GM19099 (cell line): ENCODE measurements around the gene LAMB4.

ENCODE experiments used
- POLR2A ChIP-seq: IDR thresholded peaks from 3 replicates; pipeline ENCODE4 v1.6.1; 2011; ENCODE audit warnings: low read depth; ENCODE audit not compliant: insufficient read length; ENCODE audit errors: extremely low read depth

The LAMB4 gene

DNA sequence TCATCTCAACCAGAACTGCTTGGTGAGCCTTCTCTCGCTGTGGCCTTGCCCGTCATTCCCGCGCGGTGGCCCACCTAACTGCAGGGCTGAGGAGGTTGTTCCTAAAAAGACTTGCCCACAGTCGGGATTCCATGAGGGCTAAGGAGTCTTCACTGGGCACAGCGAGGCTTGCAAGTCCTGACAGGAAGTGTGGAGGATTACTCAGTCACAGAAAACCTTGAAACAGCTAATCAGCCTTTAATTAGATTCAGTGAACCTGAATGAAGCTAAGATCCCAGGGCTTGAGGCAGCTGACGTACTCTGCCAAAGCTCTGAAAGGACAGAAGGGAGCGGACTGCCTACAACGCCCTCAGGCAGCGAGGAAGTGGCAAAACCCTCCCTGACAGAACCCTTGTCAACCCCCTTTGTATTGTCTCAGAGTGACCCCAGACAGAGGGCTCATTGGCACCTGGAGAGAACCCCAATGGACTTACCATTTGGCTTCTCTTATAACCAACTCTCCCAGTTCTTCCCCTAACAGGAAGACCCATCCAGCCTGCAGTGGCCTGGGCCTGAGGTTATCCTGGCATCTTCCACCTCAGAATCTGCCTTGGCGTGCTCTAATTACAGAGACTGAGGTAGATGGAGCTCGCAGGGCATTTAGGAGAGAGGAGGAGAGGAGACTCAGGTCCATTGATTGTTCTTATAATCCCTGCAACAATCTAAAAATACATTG lies 2.5 kb upstream of the LAMB4 start:
- no peak for TF ChIP-seq POLR2A

- TF ChIP-seq POLR2A = no peak
Observed at GRCh38 chr7:108129018-108129965, 869 bp downstream of the LAMB4 start.

DNA sequence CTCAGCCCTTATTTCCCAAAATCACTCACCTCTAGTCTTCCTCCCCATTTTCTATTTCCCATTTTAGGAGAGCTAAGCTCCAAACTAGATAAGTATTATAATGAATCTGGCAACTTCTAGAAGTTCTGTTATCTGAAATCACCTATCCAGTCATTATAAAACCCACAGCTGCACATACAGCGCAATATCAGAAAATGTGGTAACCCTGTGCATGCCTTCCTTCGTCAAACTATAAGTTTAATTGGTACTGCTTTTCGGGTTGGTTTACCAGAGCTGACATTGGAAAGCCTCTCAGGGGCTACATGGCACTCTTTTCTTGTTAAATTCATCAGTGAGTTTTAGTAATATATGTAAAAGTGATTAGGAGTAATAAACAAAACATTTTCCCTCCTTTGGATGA lies 1.6 kb downstream of the LAMB4 start:
- no peak for TF ChIP-seq POLR2A

DNA sequence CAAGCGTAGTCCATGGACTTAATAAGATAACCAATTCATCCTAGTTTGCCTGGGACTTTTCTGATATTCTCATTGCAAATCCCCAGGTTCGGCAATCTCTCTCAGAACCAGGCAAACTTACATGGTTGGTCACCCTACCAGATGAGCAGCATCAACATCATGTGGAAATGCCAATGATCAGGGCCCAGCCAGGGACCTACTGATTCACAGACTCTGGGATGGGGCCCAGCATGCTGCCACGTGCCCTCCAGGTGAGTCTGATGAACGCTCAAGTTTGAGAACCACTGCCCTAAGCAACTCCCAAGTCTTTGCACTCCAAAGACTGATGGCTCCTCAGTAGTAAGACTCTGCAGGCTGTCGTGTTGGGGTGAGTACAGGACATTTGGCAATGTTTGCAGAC lies 2.7 kb downstream of the LAMB4 start:
- no peak for TF ChIP-seq POLR2A

DNA sequence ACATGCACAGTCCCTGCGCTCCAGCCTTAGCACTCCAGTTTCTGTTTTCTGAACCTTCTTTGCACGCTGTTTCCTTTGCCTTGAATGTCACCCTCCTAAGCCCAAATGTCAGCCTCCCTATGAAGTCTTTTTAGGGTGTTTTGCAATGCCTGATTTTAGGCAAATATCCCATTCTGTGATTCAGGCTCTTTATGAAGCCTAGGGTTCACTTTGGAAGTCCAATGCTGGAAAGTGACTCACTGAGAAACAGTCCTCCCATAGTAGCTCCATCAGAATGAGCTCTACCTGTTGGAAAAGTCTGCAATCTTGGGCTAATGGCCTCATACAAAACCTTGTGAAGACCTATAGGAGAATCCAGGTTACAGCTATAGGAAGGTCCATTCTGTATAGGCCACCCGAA lies 5.3 kb downstream of the LAMB4 start:
- TF ChIP-seq POLR2A = no peak

DNA sequence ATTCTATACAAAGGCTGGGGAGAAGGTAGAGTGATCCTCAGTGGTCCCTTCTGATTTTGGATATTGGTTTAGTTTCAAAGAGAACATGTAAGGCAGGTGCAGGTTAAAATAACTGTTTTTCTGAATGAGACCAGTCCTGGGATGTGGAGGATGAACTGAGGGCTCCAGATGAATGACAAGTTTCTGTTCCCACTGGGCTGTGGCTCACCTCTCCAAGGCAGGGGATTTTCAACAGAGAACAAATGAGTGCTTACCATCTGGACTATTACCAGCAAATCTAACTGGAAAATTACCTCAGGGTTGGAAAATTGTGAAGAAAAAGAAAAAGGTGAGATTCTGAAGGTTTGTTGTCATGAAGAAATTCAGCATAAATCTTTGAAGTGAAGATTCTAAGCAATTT lies 8.0 kb downstream of the LAMB4 start:
- TF ChIP-seq POLR2A = no peak

GRCh38 chr7:108120933-108121332 lies 9.2 kb downstream of the LAMB4 start:
- TF ChIP-seq POLR2A = no peak

DNA sequence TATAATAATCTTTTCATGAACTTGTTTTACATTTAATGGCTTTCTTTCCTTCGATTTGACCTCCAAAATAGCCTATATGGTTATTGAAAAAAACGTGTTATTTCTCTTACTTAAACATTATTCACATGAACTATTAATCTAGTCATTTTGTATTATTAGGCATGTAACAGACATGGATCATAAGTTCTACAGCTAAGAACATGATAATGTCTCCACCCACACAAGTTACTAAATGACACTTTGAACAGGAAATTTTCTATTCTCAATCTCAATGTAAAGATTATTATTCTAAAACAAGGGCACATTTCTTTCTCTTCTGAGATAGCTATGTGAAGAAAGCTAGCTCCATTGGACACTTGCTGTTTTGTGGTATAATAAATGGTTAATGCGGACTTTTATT lies 10.0 kb downstream of the LAMB4 start:
- no peak for TF ChIP-seq POLR2A

GRCh38 chr7:108118959-108119358 lies 11.2 kb downstream of the LAMB4 start:
- no peak for TF ChIP-seq POLR2A

GRCh38 chr7:108114117-108114841 lies 15.9 kb downstream of the LAMB4 start:
- TF ChIP-seq POLR2A = no peak

DNA sequence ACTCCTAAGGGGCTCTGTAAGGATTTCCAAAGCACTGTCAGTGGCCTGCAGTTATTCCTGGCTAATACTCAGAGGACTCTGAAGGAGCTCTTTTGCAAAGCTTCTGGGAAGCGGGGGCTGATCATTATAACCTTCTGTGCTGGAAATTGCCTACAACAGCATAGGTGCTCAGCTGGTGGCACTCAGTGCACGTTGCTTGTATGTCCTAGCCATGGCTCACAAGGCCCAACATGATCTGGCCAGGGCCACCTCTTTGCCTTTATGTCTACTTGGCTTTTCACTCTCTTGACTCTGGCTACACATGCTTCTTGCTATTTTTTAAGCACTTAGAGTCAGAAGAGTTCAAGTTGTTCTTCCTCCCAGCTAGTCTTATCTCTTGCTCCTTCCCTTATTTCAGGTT lies 17.5 kb downstream of the LAMB4 start:
- TF ChIP-seq POLR2A = no peak

DNA sequence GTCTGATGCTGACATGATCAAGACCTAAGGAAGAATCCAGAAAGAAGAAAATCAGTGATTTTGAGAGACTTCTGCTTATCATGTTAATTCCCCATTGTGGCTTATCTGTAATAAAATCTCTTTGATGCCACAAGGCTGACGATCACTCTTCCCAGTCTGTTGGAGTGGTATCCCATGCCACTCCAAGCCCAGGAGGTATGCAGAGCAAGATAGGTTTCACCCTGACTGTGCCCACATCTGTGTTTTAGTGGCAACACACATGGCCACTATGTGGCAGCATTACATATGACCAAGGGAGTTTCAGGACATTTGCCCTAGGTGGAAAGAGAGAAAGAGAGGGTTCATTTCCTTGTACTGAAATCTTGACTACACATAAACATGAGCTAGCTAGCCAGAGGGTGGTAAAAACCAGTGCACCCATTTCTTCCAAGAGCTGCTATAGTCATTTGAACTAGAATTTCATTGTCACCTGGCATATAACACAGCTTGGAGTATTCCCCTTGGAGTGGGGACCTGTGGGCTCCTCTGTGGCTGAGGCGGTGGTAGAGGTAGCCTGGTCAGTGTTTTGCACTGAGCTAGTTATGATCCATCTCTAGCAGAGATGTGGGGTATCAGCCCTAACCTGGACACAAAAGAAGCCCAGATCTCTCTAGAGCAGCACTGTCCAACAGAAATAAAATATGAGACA lies 20.8 kb downstream of the LAMB4 start:
- TF ChIP-seq POLR2A = no peak

DNA sequence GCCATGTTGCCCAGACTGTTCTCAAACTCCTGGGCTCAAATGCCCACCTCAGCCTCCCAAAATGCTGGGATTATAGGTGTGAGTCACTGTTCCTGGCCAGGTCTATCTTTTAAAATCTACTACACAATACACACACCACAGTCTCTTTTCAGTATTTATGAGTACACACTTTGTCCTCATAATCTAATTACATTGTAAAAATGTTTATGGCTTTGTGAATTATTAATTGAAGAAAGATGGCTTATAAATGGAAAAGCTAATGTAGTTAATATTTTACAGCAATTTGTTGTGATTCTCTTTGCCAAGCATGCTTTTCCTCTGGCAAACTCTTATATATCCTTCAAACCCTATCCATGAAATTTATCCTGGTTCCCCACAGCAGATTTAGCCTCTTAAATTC lies 22.0 kb downstream of the LAMB4 start:
- no peak for TF ChIP-seq POLR2A

- no peak for TF ChIP-seq POLR2A
Observed at GRCh38 chr7:108104324-108104723, 25.8 kb downstream of the LAMB4 start.
